ENCODE data around the gene HACL1. TPM values are rescaled to one million over a fixed set of nuclear protein-coding genes. Genes with fewer than 3 reads are reported as not detected.

HACL1 gene
- total RNA-seq, 1 donor from 2014 or later: 17.5 TPM

GRCh38 chr3:15634671-15635070 is 33.3 kb upstream of the HACL1 start:
- no peak for DNase-seq (ENCODE audit: low spot score)
- Mint-ChIP-seq H3K4me3 (ENCODE audit: unreplicated experiment) (no peak overlapping the region), H3K27ac (ENCODE audit: unreplicated experiment) (no peak overlapping the region), H3K27me3 (ENCODE audit: unreplicated experiment) (peaks cover 10% of the 10 kb centered on the region), H3K36me3 (ENCODE audit: low read depth, unreplicated experiment) (no peaks in the 10 kb centered on the region), H3K4me1 (ENCODE audit: unreplicated experiment) (peaks cover 66% of the 10 kb centered on the region), H3K9me3 (ENCODE audit: unreplicated experiment) (no peaks in the 10 kb centered on the region)
- TF ChIP-seq CTCF (IDR thresholded peaks at IDR 0.05; ENCODE audit: unreplicated experiment): no peak

- Mint-ChIP-seq H3K9me3 (ENCODE audit: unreplicated experiment) (no peaks in the 10 kb centered on the region), H3K27me3 (ENCODE audit: unreplicated experiment) (peaks cover 10% of the 10 kb centered on the region), H3K4me3 (ENCODE audit: unreplicated experiment) (no peak overlapping the region), H3K27ac (ENCODE audit: unreplicated experiment) (no peak overlapping the region), H3K36me3 (ENCODE audit: low read depth, unreplicated experiment) (no peaks in the 10 kb centered on the region), H3K4me1 (ENCODE audit: unreplicated experiment) (peaks cover 66% of the 10 kb centered on the region)
- no peak for DNase-seq (ENCODE audit: low spot score)
- no peak for TF ChIP-seq CTCF (IDR thresholded peaks at IDR 0.05; ENCODE audit: unreplicated experiment)
Observed at GRCh38 chr3:15633766-15634598, 32.6 kb upstream of the HACL1 start.

GRCh38 chr3:15633159-15633558 is 31.8 kb upstream of the HACL1 start:
- H3K27ac Mint-ChIP-seq (ENCODE audit: unreplicated experiment): no peak overlapping the region
- no peak for TF ChIP-seq CTCF (IDR thresholded peaks at IDR 0.05; ENCODE audit: unreplicated experiment)
- H3K4me1 Mint-ChIP-seq (ENCODE audit: unreplicated experiment): peaks cover 65% of the 10 kb centered on the region
- peaks cover 10% of the 10 kb centered on the region for H3K27me3 Mint-ChIP-seq (ENCODE audit: unreplicated experiment)
- no peak overlapping the region for H3K4me3 Mint-ChIP-seq (ENCODE audit: unreplicated experiment)
- no peaks in the 10 kb centered on the region for H3K36me3 Mint-ChIP-seq (ENCODE audit: low read depth, unreplicated experiment)
- no peak for DNase-seq (ENCODE audit: low spot score)
- H3K9me3 Mint-ChIP-seq (ENCODE audit: unreplicated experiment): no peaks in the 10 kb centered on the region

- Mint-ChIP-seq H3K9me3 (ENCODE audit: unreplicated experiment) (no peaks in the 10 kb centered on the region), H3K27me3 (ENCODE audit: unreplicated experiment) (peaks cover 10% of the 10 kb centered on the region), H3K36me3 (ENCODE audit: low read depth, unreplicated experiment) (no peaks in the 10 kb centered on the region), H3K4me1 (ENCODE audit: unreplicated experiment) (peaks cover 55% of the 10 kb centered on the region), H3K27ac (ENCODE audit: unreplicated experiment) (peak overlapping the region; percentile 77), H3K4me3 (ENCODE audit: unreplicated experiment) (no peak overlapping the region)
- TF ChIP-seq CTCF (IDR thresholded peaks at IDR 0.05; ENCODE audit: unreplicated experiment): no peak
- DNase-seq (ENCODE audit: low spot score): no peak
Observed at GRCh38 chr3:15632212-15632580, 30.8 kb upstream of the HACL1 start.

GRCh38 chr3:15631426-15632211 is 30.2 kb upstream of the HACL1 start:
- H3K9me3 Mint-ChIP-seq (ENCODE audit: unreplicated experiment): no peaks in the 10 kb centered on the region
- DNase-seq (ENCODE audit: low spot score): no peak
- TF ChIP-seq CTCF (IDR thresholded peaks at IDR 0.05; ENCODE audit: unreplicated experiment): no peak
- peak overlapping the region; percentile 91 for H3K27ac Mint-ChIP-seq (ENCODE audit: unreplicated experiment)
- H3K36me3 Mint-ChIP-seq (ENCODE audit: low read depth, unreplicated experiment): no peaks in the 10 kb centered on the region
- H3K27me3 Mint-ChIP-seq (ENCODE audit: unreplicated experiment): peaks cover 10% of the 10 kb centered on the region
- no peak overlapping the region for H3K4me3 Mint-ChIP-seq (ENCODE audit: unreplicated experiment)
- peaks cover 50% of the 10 kb centered on the region for H3K4me1 Mint-ChIP-seq (ENCODE audit: unreplicated experiment)

Data from endothelial cell (in vitro differentiated cells).